HuH-7.5 (cell line): Measurements from ENCODE around the gene FCSK.
"Not testable (repeated sequence)": the region's sequence is repeated elsewhere in the genome, so short reads cannot be mapped to it uniquely, and the experiment has no call there.

Experiments
- DNase-seq: peaks from one replicate; pipeline ENCODE4 v3.0.0; 2011; ENCODE audit warnings: low spot score

The FCSK gene

GRCh38 chr16:70524399-70524825 is 70.0 kb downstream of the FCSK start:
- DNase-seq = not testable (repeated sequence)

DNA sequence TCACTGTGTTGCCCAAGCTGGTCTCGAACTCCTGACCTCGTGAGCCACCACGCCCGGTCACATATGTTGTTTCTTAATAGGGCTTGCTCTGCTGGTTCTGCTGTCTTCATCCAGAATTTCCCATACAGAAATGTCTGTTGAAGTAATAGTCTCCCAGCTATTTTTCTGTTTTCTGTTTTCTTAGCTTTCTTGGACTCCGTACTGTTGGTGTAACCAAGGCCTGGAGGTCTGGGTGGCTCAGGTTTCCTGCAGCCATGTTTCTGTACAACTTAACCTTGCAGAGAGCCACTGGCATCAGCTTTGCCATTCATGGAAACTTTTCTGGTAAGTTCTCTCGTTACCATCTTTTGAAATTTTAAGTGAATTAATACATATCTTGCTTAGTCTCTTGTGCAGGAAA is 72.0 kb downstream of the FCSK start:
- DNase-seq = no peak

GRCh38 chr16:70527315-70527996 is 73.1 kb downstream of the FCSK start:
- no peak for DNase-seq

DNA sequence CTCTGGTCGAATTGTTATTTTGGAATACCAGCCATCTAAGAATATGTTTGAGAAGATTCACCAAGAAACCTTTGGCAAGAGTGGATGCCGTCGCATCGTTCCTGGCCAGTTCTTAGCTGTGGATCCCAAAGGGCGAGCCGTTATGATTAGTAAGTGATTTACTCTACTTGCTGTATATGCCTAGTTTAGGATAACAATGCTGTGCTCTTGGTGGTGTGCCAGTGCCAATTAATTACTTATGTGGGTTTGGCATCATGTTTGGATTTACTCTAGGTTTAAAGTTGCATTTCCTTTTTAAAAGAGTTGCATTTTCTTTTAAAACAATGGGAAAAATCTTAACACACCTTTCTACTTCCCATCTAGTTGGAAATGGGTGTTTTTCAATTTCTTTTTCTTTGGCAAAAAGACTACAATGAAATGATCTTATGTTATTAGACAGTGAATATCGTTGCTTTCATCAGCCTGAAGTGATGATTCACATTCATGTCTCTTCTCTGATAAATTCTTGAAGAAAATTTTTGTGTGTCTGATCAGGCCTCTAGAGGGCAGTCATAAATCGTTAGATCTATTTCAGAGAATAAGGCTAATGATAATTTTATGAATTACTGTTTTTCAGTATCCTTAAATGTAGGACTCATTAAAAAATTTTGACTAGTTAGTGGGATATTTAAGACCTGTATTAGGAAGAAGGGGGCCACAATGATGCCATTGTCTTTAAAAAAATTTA is 74.8 kb downstream of the FCSK start:
- DNase-seq = no peak
